HuH-7.5 (cell line): ENCODE data around the gene ADRA2A.

Experiments used
- DNase-seq: peaks from one replicate; pipeline ENCODE4 v3.0.0; 2011; ENCODE audit warnings: low spot score

Gene ADRA2A

GRCh38 chr10:111083222-111084095 lies 6.6 kb downstream of the ADRA2A start:
- no peak for DNase-seq

- DNase-seq = no peak
Observed at GRCh38 chr10:111084366-111085255, 7.8 kb downstream of the ADRA2A start.

GRCh38 chr10:111085690-111086353 lies 9.0 kb downstream of the ADRA2A start:
- DNase-seq = no peak

- no peak for DNase-seq
Observed at GRCh38 chr10:111086574-111086973, 9.7 kb downstream of the ADRA2A start.

GRCh38 chr10:111087331-111087756 lies 10.5 kb downstream of the ADRA2A start:
- DNase-seq = no peak

- DNase-seq = no peak
Observed at GRCh38 chr10:111087968-111088505, 11.2 kb downstream of the ADRA2A start.

GRCh38 chr10:111089293-111089692 lies 12.5 kb downstream of the ADRA2A start:
- no peak for DNase-seq

- DNase-seq = no peak
Observed at GRCh38 chr10:111091833-111092232, 15.0 kb downstream of the ADRA2A start.

- no peak for DNase-seq
Observed at GRCh38 chr10:111093741-111094380, 17.0 kb downstream of the ADRA2A start.

- no peak for DNase-seq
Observed at GRCh38 chr10:111098679-111099437, 22.0 kb downstream of the ADRA2A start.

- DNase-seq = no peak
Observed at GRCh38 chr10:111100198-111100597, 23.4 kb downstream of the ADRA2A start.

- no peak for DNase-seq
Observed at GRCh38 chr10:111101796-111102195, 25.0 kb downstream of the ADRA2A start.

- DNase-seq = no peak
Observed at GRCh38 chr10:111102359-111102837, 25.6 kb downstream of the ADRA2A start.

GRCh38 chr10:111103196-111103840 lies 26.5 kb downstream of the ADRA2A start:
- no peak for DNase-seq

- DNase-seq = no peak
Observed at GRCh38 chr10:111104811-111105210, 28.0 kb downstream of the ADRA2A start.

GRCh38 chr10:111106081-111106480 lies 29.3 kb downstream of the ADRA2A start:
- no peak for DNase-seq

- peak; percentile 25 for DNase-seq
Observed at GRCh38 chr10:111107023-111107422, 30.2 kb downstream of the ADRA2A start.

GRCh38 chr10:111107846-111108245 lies 31.0 kb downstream of the ADRA2A start:
- DNase-seq = no peak

- no peak for DNase-seq
Observed at GRCh38 chr10:111108441-111108840, 31.6 kb downstream of the ADRA2A start.
